CD8-positive, alpha-beta memory T cell (primary cell): ENCODE results near the gene ZNF407. TPM values are rescaled to one million over a fixed set of nuclear protein-coding genes. Genes with fewer than 3 reads are reported as not detected.

ENCODE experiments used
- CTCF ChIA-PET: fragments of 350-600 bp; sonication (Branson Sonifier 250); formaldehyde crosslinking; loops from one replicate; lab custom pipeline; 2021; ENCODE audit warnings: antibody characterized with exemption; lab: Charles Lee
- POLR2A ChIA-PET: fragments of 350-600 bp; sonication (Branson Sonifier 250); formaldehyde crosslinking; loops from one replicate; lab custom pipeline; 2021; ENCODE audit warnings: antibody characterized with exemption; lab: Charles Lee
- DNase-seq, 5 donors: peaks; one replicate each; pipeline versions ENCODE4 v3.0.0 to v3.0.0-alpha.2; 2020 to 2022; ENCODE audit warnings: mixed read lengths in 1 of 5
- H3K27ac ChIP-seq: one replicate; pipeline ENCODE4 v1.7.0; 2013; ENCODE audit warnings: low read depth, mild to moderate bottlenecking, low read length, moderate library complexity
- H3K27me3 ChIP-seq: 2 replicates; pipeline ENCODE4 v1.7.0; 2013; ENCODE audit warnings: low read length, mild to moderate bottlenecking; ENCODE audit not compliant: insufficient read depth, poor library complexity, severe bottlenecking
- H3K36me3 ChIP-seq: 2 replicates; pipeline ENCODE4 v1.7.0; 2013; ENCODE audit warnings: mild to moderate bottlenecking, low read length, moderate library complexity; ENCODE audit not compliant: insufficient read depth
- H3K4me1 ChIP-seq: 2 replicates; pipeline ENCODE4 v1.7.0; 2013; ENCODE audit warnings: mild to moderate bottlenecking, low read length, moderate library complexity; ENCODE audit not compliant: insufficient read depth
- H3K4me3 ChIP-seq: 2 replicates; pipeline ENCODE4 v1.7.0; 2013; ENCODE audit warnings: mild to moderate bottlenecking, low read length
- H3K9me3 ChIP-seq: 2 replicates; pipeline ENCODE4 v1.7.0; 2013; ENCODE audit warnings: mild to moderate bottlenecking, low read length
- H3K27ac Mint-ChIP-seq, 8 donors: one replicate each; pipeline ENCODE4 v1.8.0; 2020 to 2021; ENCODE audit warnings: mixed read lengths in 8 of 8, mild to moderate bottlenecking in 6 of 8, inconsistent platforms in 3 of 8, moderate library complexity in 3 of 8
- H3K27me3 Mint-ChIP-seq, 2 donors: one replicate each; pipeline ENCODE4 v1.8.0; 2020 to 2021; ENCODE audit warnings: mixed read lengths in 2 of 2, mild to moderate bottlenecking in 1 of 2, moderate library complexity in 1 of 2
- H3K36me3 Mint-ChIP-seq, 3 donors: one replicate each; pipeline ENCODE4 v1.8.0; 2020 to 2021; ENCODE audit warnings: mixed read lengths in 3 of 3, inconsistent platforms in 1 of 3, mild to moderate bottlenecking in 1 of 3
- H3K4me1 Mint-ChIP-seq, 3 donors: one replicate each; pipeline ENCODE4 v1.8.0; 2020 to 2021; ENCODE audit warnings: mixed read lengths in 3 of 3, inconsistent platforms in 1 of 3, mild to moderate bottlenecking in 1 of 3
- H3K4me3 Mint-ChIP-seq, 7 donors: one replicate each; pipeline ENCODE4 v1.8.0; 2020 to 2021; ENCODE audit warnings: mixed read lengths in 7 of 7, mild to moderate bottlenecking in 6 of 7, moderate library complexity in 4 of 7, inconsistent platforms in 2 of 7
- H3K9me3 Mint-ChIP-seq, 5 donors: one replicate each; pipeline ENCODE4 v1.8.0; 2020 to 2022; ENCODE audit warnings: mixed read lengths in 5 of 5, mild to moderate bottlenecking in 3 of 5, moderate library complexity in 2 of 5, inconsistent platforms in 1 of 5
- polyA plus RNA-seq: library from polyadenylated mRNA; unstranded; fragments of 300-500 nt; fragmentation: Illumina TruSeq; gene quantifications from one replicate; pipeline ENCODE4 v1.2.3, GENCODE V29; 2021
- total RNA-seq, 2 experiments: library from RNA; stranded (reverse); gene quantifications; one replicate each; pipeline ENCODE4 v1.2.3, GENCODE V29; 2021

Gene ZNF407
- total and polyA plus RNA-seq, 3 experiments from 2014 or later = 4.1 to 15.5 (median 14.9) TPM

DNA sequence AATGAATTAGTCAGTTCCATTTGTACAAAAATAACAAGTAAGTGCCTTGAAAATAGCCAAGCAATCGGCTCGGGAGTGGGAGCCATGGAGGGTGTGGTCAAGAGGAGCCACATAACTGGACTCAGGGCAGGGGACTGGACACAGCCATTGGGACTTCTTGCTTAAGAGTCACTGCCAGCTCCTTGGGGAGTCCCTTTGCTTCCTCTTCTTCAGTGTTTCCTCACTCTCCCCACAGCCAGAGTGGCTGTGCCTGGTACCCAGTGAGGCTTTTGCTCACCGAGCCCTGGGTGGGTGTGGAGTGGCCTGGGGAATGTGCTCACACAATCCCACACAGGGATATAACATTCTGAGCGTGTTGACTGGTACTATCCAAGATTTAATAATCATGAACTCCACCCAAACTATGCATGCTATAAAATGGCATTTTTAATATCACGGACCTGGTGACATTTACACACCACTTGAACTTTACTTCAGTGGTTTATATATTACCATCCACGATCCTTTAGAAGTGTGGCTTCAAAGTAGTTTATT is 516.6 kb downstream of the ZNF407 start:
- ChIA-PET POLR2A (no interaction called here), CTCF (no interaction called here)
- peaks cover 0 to 2% (median 0%) of the 10 kb centered on the region in 3 donors for H3K4me1 Mint-ChIP-seq
- H3K36me3 ChIP-seq = no peaks in the 10 kb centered on the region
- DNase-seq = no peak
- no peak overlapping the region for H3K4me3 Mint-ChIP-seq
- H3K4me3 ChIP-seq = no peak overlapping the region
- H3K27ac ChIP-seq = no peak overlapping the region
- H3K9me3 Mint-ChIP-seq = no peaks in the 10 kb centered on the region
- H3K27ac Mint-ChIP-seq = no peak overlapping the region
- H3K27me3 Mint-ChIP-seq = peaks cover 3 to 18% of the 10 kb centered on the region in 2 donors
- H3K4me1 ChIP-seq = no peaks in the 10 kb centered on the region
- H3K36me3 Mint-ChIP-seq = no peaks in the 10 kb centered on the region
- H3K27me3 ChIP-seq = no peaks in the 10 kb centered on the region
- H3K9me3 ChIP-seq = no peaks in the 10 kb centered on the region

Other genes with a start within 250 kb of the ZNF407 start
- not detected for gene DIPK1C, start 140.6 kb upstream of the ZNF407 start, total RNA-seq
- gene DIPK1C, start 140.6 kb upstream of the ZNF407 start, polyA plus RNA-seq = not detected
- 100 to 1,000 TPM; 206 to 213 TPM for gene CNDP2, start 101.5 kb upstream of the ZNF407 start, total RNA-seq
- 121 TPM for gene CNDP2, start 101.5 kb upstream of the ZNF407 start, polyA plus RNA-seq
- gene CNDP1, start 63.4 kb upstream of the ZNF407 start, total RNA-seq = under 1 TPM in 1 of 2 experiments, not detected in 1; 0.09 TPM
- not detected for gene CNDP1, start 63.4 kb upstream of the ZNF407 start, polyA plus RNA-seq